Measurements from ENCODE around the gene SMIM32. TPM values are rescaled to one million over a fixed set of nuclear protein-coding genes. Genes with fewer than 3 reads are reported as not detected.

SMIM32 gene
- total RNA-seq, 4 donors from 2014 or later: 0.27 TPM; not detected in 3

GRCh38 chr5:136236479-136237083 is 43.6 kb upstream of the SMIM32 start:
- no peaks in the 10 kb centered on the region for H3K36me3 ChIP-seq
- TF ChIP-seq, protein P1, sequence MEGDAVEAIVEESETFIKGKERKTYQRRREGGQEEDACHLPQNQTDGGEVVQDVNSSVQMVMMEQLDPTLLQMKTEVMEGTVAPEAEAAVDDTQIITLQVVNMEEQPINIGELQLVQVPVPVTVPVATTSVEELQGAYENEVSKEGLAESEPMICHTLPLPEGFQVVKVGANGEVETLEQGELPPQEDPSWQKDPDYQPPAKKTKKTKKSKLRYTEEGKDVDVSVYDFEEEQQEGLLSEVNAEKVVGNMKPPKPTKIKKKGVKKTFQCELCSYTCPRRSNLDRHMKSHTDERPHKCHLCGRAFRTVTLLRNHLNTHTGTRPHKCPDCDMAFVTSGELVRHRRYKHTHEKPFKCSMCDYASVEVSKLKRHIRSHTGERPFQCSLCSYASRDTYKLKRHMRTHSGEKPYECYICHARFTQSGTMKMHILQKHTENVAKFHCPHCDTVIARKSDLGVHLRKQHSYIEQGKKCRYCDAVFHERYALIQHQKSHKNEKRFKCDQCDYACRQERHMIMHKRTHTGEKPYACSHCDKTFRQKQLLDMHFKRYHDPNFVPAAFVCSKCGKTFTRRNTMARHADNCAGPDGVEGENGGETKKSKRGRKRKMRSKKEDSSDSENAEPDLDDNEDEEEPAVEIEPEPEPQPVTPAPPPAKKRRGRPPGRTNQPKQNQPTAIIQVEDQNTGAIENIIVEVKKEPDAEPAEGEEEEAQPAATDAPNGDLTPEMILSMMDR (IDR thresholded peaks at IDR 0.05 in 4 of 5, conservative IDR thresholded peaks at IDR 0.05 in 1 of 5): no peak
- no peak for TF ChIP-seq POLR2A (IDR thresholded peaks at IDR 0.05)
- H3K27me3 ChIP-seq: no peaks in the 10 kb centered on the region
- H3K4me3 ChIP-seq: no peak overlapping the region
- no peak for ATAC-seq
- H3K9me3 ChIP-seq: no peaks in the 10 kb centered on the region
- DNase-seq: no peak
- H3K27ac ChIP-seq: no peak overlapping the region
- in situ Hi-C loops (cut with MboI; ENCODE audit: low sequenced_read_pairs in 4 of 4): no loop called here
- intact Hi-C loops (cut with DNase I; ENCODE audit: low total_unique reads): no loop called here
- no peaks in the 10 kb centered on the region for H3K4me1 ChIP-seq

- Histone ChIP-seq H3K27me3 (no peaks in the 10 kb centered on the region), H3K9me3 (no peaks in the 10 kb centered on the region), H3K4me1 (no peaks in the 10 kb centered on the region), H3K4me3 (no peak overlapping the region), H3K36me3 (no peaks in the 10 kb centered on the region), H3K27ac (no peak overlapping the region)
- TF ChIP-seq POLR2A (IDR thresholded peaks at IDR 0.05): no peak
- TF ChIP-seq, protein P1 (IDR thresholded peaks at IDR 0.05 in 4 of 5, conservative IDR thresholded peaks at IDR 0.05 in 1 of 5): no peak
- no peak for DNase-seq
- in situ Hi-C loops (cut with MboI; ENCODE audit: low sequenced_read_pairs in 4 of 4): no loop called here
- intact Hi-C loops (cut with DNase I; ENCODE audit: low total_unique reads): no loop called here
- no peak for ATAC-seq
Measured at GRCh38 chr5:136235321-136235720, 42.4 kb upstream of the SMIM32 start.

- intact Hi-C loops (cut with DNase I; ENCODE audit: low total_unique reads): no loop called here
- DNase-seq: no peak
- no peaks in the 10 kb centered on the region for H3K36me3 ChIP-seq
Measured at GRCh38 chr5:136232316-136232715, 39.4 kb upstream of the SMIM32 start.

GRCh38 chr5:136230176-136230575 is 37.2 kb upstream of the SMIM32 start:
- H3K36me3 ChIP-seq: no peaks in the 10 kb centered on the region
- H3K9me3 ChIP-seq: no peaks in the 10 kb centered on the region
- in situ Hi-C loops (cut with MboI; ENCODE audit: low sequenced_read_pairs in 4 of 4) (no loop called here), intact Hi-C loops (cut with DNase I; ENCODE audit: low total_unique reads) (no loop called here)
- DNase-seq (no peak), ATAC-seq (no peak)
- peaks cover 0 to 4% (median 0%) of the 10 kb centered on the region in 3 donors for H3K27me3 ChIP-seq
- H3K4me3 ChIP-seq: no peak overlapping the region
- TF ChIP-seq, protein P1 (IDR thresholded peaks at IDR 0.05 in 4 of 5, conservative IDR thresholded peaks at IDR 0.05 in 1 of 5): no peak
- no peak for TF ChIP-seq POLR2A (IDR thresholded peaks at IDR 0.05)
- H3K4me1 ChIP-seq: no peaks in the 10 kb centered on the region
- no peak overlapping the region for H3K27ac ChIP-seq

More at GRCh38 chr5:136232316-136232715, 39.4 kb upstream of the SMIM32 start:
- in situ Hi-C loops (cut with MboI; ENCODE audit: low sequenced_read_pairs in 4 of 4): no loop called here
- Histone ChIP-seq H3K27ac (no peak overlapping the region), H3K9me3 (no peaks in the 10 kb centered on the region), H3K4me1 (no peaks in the 10 kb centered on the region), H3K27me3 (peaks cover 0 to 4% (median 0%) of the 10 kb centered on the region in 3 donors), H3K4me3 (no peak overlapping the region)
- TF ChIP-seq POLR2A (IDR thresholded peaks at IDR 0.05): no peak
- TF ChIP-seq, protein P1 (IDR thresholded peaks at IDR 0.05 in 4 of 5, conservative IDR thresholded peaks at IDR 0.05 in 1 of 5): no peak
- no peak for ATAC-seq
